ENCODE measurements around the gene TSPAN16.

DNA sequence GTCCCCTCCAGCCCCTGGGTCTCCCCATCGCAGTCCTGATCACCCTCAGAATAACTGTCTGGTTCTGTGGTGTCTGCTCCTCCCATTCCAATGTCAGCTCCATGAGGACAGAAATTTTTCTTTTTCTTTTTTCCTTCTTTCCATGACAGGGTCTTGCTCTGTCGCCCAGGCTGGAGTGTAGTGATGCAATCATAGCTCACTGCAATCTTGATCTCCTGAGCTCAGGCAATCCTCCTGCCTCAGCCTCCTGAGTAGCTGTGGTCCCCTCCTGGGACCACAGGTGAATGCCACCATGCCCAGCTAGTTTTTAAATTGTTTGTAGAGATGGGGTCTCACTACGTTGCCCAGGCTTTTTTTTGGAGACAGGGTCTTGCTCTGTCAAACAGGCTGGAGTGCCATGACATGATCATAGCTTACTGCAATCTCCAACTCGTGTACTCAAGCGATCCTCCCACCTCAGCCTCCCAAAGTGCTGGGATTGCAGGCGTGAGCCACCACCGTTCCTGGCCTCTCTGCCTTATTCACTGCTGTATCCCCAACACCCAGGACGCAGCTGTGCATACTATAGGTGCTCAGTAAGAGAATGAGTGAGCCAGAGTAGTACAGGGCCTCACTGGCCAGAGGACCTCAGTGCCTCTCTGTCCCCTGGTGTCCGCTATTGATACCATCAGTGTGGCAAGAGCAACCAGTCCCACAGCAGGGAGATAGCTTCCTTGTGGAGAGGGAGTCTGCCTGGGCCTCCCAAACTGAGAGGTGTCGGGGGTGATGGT is 28.5 kb upstream of the TSPAN16 start:
- TF ChIP-seq EZH2 (IDR thresholded peaks at IDR 0.05; ENCODE audit: low read depth) (no peak), CTCF (conservative IDR thresholded peaks at IDR 0.05) (no peak)

All from PC-9 (cell line).